Measurements from ENCODE around the gene BCL2. TPM values are rescaled to one million over a fixed set of nuclear protein-coding genes. Genes with fewer than 3 reads are reported as not detected.

The BCL2 gene
- total RNA-seq, 1 donor from 2014 or later = 2.4 TPM

DNA sequence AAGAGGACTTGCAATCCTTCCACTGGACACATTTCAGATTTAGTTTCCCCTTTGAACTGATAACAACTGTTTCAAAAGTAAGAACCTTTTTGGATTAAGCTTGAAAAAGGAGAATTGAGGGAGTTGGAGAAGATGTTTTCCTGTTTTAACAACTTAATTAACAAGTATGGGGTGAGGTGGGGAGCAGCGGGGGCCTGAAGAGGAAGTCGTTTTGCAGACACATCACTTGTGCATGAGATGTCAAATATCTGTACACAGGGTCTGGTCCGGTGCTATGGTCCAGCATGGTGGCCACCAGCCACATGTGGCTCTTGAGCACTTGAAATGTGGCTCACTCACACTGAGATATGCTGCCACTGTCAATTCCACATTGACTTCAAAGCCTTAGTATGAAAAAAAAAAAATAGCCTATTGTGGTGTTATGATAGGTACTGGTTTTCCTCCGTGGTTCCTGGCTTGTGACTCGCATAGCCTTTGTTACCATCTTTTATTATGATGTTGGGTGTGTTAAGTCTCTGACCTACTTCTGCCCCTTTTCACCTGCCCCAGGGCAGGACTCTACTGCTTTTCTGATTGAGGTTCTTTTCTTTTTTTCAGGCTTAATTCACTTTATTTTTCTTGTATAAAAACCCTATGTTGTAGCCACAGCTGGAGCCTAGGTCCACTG, 205.5 kb downstream of the BCL2 start:
- no peak for FAIRE-seq
- Histone ChIP-seq H3K4me3 (ENCODE audit: low read depth, low read length) (no peak overlapping the region), H3K27me3 (ENCODE audit: control insufficient read depth, insufficient read depth, low read length) (no peaks in the 10 kb centered on the region), H3K36me3 (ENCODE audit: control insufficient read depth, insufficient read depth, low read length) (no peaks in the 10 kb centered on the region)
- TF ChIP-seq, protein P1, sequence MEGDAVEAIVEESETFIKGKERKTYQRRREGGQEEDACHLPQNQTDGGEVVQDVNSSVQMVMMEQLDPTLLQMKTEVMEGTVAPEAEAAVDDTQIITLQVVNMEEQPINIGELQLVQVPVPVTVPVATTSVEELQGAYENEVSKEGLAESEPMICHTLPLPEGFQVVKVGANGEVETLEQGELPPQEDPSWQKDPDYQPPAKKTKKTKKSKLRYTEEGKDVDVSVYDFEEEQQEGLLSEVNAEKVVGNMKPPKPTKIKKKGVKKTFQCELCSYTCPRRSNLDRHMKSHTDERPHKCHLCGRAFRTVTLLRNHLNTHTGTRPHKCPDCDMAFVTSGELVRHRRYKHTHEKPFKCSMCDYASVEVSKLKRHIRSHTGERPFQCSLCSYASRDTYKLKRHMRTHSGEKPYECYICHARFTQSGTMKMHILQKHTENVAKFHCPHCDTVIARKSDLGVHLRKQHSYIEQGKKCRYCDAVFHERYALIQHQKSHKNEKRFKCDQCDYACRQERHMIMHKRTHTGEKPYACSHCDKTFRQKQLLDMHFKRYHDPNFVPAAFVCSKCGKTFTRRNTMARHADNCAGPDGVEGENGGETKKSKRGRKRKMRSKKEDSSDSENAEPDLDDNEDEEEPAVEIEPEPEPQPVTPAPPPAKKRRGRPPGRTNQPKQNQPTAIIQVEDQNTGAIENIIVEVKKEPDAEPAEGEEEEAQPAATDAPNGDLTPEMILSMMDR (IDR thresholded peaks at IDR 0.05; ENCODE audit: insufficient read depth, low read length, severe bottlenecking) = no peak
- no peak for DNase-seq (ENCODE audit: low read depth)

DNA sequence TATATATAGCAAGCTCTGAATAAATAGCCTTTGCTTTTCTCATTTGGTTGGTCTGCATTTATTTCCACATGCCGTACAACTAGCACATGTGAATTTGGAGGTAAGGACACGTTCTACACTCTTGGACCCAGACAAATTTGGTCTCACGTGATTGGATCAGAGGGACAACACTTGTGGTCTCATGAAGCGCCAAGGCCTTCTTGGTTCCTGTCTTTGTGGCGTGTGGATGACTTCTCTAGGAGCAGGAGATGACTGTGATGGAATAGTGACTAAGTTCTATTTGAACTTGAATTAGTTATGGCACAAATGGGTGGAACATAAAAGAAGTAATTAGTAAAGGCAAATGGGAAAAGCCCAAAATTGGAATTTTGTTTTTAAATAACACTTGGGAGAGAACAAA, 206.9 kb downstream of the BCL2 start:
- DNase-seq (ENCODE audit: low read depth) = no peak
- TF ChIP-seq, protein P1 (IDR thresholded peaks at IDR 0.05; ENCODE audit: insufficient read depth, low read length, severe bottlenecking) = no peak
- peak; percentile 94 for FAIRE-seq
- Histone ChIP-seq H3K4me3 (ENCODE audit: low read depth, low read length) (no peak overlapping the region), H3K27me3 (ENCODE audit: control insufficient read depth, insufficient read depth, low read length) (no peaks in the 10 kb centered on the region), H3K36me3 (ENCODE audit: control insufficient read depth, insufficient read depth, low read length) (no peaks in the 10 kb centered on the region)

DNA sequence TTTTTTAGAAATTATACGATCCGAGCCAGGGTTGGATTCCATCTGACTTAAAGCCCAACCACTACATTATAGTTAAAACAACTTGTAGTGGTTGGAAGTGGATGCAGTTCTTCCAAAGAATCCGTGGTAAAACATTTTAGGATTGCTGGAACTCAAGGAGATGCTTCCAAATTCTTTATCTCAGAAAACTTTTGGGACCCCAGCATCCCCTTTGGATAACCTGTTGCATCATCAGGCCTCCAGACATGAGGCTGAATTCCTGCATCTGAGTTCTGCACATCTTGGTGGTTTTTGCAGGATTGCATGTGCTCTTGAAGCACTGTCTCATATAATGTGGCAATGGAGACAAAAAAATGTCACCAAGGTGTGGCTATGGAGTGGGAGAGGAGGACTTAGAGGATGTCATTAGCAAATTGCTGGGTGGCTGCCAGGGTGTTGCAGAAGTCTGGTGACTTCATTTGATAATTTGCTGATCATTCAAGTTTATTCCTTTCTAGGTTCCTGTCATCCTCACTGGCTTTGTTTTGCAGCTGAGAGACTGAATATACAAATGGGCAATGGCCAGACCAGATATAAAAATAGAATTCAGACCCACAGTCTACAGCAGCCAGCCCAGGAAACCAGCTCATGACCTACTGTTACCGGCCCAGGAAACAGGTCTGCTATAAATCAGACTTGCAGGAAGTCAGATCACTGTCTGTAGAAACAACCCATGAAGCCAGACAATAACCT, 207.7 kb downstream of the BCL2 start:
- DNase-seq (ENCODE audit: low read depth) = no peak
- H3K4me3 ChIP-seq (ENCODE audit: low read depth, low read length) = no peak overlapping the region
- no peaks in the 10 kb centered on the region for H3K36me3 ChIP-seq (ENCODE audit: control insufficient read depth, insufficient read depth, low read length)
- no peak for FAIRE-seq
- H3K27me3 ChIP-seq (ENCODE audit: control insufficient read depth, insufficient read depth, low read length) = no peaks in the 10 kb centered on the region
- TF ChIP-seq, protein P1 (IDR thresholded peaks at IDR 0.05; ENCODE audit: insufficient read depth, low read length, severe bottlenecking) = no peak

GRCh38 chr18:63109802-63110201, 209.8 kb downstream of the BCL2 start:
- no peaks in the 10 kb centered on the region for H3K36me3 ChIP-seq (ENCODE audit: control insufficient read depth, insufficient read depth, low read length)
- no peak overlapping the region for H3K4me3 ChIP-seq (ENCODE audit: low read depth, low read length)
- TF ChIP-seq, protein P1 (IDR thresholded peaks at IDR 0.05; ENCODE audit: insufficient read depth, low read length, severe bottlenecking) = no peak
- no peak for DNase-seq (ENCODE audit: low read depth)
- no peaks in the 10 kb centered on the region for H3K27me3 ChIP-seq (ENCODE audit: control insufficient read depth, insufficient read depth, low read length)
- FAIRE-seq = no peak

DNA sequence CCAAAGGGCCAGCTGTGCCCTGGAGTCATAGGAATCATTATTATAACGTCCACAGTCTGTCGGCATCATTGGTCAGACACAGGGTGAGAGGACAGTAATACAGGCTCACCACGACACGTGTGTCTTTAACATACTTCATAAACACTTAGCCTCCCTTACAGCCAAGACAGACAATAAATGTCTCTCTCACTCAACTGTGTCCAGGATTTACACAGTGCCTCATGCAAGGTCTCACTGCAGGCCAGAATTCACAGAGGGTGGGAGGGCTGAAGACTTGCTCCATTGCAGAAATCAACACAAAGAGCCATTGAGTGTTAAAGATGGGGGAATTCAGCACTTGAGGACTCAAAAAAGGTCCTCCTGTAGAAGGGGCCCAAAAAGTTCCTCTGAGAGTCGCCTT, 210.5 kb downstream of the BCL2 start:
- FAIRE-seq (no peak), DNase-seq (ENCODE audit: low read depth) (no peak)
- Histone ChIP-seq H3K36me3 (ENCODE audit: control insufficient read depth, insufficient read depth, low read length) (no peaks in the 10 kb centered on the region), H3K4me3 (ENCODE audit: low read depth, low read length) (no peak overlapping the region), H3K27me3 (ENCODE audit: control insufficient read depth, insufficient read depth, low read length) (no peaks in the 10 kb centered on the region)
- TF ChIP-seq, protein P1 (IDR thresholded peaks at IDR 0.05; ENCODE audit: insufficient read depth, low read length, severe bottlenecking) = no peak

Measured in bronchial epithelial cell (primary cell).